Measurements from ENCODE around the gene PLCB1.
"Not testable (repeated sequence)": the region's sequence is repeated elsewhere in the genome, so short reads cannot be mapped to it uniquely, and the experiment has no call there.

PLCB1 gene

DNA sequence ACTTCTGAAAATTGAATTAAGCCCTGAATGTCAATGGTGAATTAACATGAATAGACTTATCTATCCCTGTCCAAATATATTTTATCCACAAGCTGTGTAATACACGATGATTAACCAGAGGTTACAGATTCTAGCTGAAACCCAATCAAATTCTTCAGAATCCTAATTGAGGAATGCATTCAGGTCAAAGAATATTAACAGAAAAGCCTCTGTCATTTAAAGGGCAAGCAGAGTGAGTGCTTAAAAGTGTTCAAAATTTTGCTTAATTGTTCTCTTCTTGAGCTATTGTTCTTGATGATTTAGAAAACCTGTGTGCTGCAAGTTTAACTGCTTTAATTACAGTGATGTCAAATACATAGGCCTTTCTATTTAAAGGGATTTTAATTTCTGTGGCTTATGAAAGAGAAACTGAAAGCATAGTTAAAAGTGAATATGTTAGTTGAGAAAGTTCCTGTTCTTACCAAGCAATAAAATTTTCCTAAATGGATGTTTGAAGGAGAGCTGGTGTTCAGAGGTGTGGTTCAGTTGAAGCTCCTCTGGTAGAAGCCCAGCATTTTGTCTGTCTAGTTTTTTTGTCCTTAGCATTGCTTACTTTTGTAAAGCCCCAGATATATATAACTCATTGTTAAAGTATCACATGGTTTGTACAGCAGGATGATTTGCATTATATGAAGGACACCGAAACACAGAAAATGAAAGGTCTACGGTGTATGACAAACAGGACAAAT is 470.5 kb downstream of the PLCB1 start:
- DNase-seq (ENCODE audit: low spot score) = no peak

DNA sequence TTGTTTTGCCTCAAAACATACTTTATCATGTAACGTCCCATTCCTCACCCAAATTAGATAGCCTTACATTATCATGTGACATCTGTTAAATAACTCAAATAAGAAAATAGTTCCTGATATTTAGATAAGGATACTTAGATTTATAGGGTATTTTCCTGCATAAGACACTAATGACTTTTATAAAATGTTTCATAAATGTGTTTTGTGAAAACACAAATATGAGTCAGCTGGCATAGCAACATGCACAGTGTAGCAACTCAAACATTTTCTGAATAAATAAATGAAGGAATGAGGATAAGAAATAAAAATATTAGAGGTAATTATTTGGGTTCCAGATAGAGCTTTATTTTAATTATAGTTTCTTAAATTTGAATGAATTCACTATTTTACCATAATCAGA is 476.4 kb downstream of the PLCB1 start:
- no peak for DNase-seq (ENCODE audit: low spot score)

DNA sequence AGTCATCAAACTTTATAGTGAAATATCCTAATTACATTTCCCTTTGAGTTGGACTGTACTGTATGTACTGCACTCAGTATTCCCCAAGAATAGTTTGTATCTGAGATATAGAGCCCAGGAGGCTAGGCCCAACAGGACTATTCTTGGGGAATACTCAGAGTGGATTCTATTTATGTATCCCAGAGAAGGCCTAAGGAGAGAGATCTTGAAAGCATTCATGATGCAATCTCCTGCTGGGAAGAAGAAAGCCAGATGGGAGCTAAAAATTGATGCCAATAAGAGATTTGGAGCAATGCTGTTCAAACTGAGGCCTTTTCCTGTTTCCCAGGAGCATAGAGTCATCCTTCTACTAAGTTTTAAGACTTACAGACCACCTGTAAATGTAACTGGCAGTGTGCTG is 484.7 kb downstream of the PLCB1 start:
- no peak for DNase-seq (ENCODE audit: low spot score)

DNA sequence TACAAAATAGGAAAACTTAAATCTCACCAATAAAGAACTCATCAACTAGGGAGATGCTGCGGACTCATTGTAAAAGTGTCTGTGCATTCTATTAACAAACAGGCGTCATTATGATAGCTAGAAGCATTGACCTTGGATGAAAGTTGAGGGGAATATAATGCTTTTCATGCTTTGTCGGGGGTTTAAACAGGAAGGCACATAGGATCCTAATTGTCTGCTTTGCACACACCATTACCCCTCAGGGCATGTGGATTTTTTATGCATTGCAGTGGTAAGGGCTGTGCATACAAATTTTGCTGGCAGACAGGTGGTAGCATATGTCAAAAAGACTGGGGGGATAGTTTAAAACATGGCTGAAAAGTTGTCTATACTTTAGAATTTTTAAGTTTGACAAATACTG is 488.9 kb downstream of the PLCB1 start:
- DNase-seq (ENCODE audit: low spot score) = no peak

DNA sequence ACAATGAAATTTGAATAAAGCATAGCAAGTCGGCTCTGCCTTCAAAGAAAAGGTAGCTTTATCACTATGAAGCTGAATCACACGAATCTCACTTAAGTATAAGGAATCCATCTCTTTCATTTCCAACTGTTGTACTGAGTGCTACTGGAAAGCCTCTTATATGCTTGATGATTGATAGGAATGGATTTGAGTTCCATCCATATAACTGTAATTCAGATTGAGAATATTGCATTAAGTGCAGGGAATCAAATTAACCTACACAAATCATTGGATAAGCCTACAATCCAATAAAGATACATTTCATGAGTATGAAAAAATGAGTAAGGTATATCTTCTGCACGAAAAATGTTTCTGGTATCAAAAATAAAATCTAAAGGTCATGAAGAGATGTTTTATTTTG is 492.0 kb downstream of the PLCB1 start:
- no peak for DNase-seq (ENCODE audit: low spot score)

DNA sequence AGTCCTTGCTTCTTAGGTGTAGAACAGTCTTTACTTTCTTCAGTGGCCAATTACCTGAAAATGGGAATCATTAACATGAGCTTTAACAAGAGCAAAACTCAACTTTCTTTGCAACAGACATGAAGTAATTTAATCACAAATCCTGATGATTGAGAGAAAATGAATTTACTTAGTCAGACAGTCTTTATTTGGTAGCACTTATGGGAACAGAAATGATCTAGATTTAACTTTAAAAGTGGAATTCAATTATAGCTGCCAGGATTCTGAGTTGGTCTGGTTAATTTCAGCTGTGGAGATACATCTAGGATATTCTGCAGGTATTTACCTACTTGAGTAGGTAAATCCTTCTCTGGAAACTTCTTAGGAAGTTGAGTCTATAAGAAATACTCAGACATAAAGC is 492.6 kb downstream of the PLCB1 start:
- no peak for DNase-seq (ENCODE audit: low spot score)

DNA sequence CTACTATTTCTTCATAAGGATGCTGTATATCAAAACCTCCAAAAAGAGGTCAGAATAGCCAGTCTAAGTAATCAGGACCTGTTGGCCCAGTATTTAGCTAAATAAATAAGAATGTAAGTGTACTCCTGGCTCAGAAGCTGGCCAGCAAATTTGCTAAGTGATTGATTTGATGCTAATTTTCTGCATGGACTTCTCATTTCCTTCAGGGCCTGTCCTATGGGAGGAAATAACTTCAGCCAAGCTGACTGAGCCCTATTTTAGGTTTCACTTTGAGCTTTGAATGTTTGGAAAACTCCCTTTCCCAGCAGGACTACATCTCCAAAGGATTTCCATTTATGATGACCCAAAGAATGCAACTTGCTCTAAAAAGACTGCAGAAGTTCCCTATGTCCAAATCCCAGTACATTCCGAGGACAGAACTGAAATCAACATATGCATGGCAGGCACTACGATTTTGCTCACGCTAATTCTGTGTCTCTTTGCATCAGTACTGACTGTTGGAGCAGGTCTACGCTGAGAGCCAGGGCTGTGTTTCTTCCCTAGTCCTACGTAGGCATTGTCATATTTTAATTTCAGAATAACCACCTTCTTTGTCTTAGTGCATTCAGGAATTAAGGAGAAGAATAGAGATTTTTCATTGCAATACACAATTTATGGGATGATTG is 495.4 kb downstream of the PLCB1 start:
- no peak for DNase-seq (ENCODE audit: low spot score)

DNA sequence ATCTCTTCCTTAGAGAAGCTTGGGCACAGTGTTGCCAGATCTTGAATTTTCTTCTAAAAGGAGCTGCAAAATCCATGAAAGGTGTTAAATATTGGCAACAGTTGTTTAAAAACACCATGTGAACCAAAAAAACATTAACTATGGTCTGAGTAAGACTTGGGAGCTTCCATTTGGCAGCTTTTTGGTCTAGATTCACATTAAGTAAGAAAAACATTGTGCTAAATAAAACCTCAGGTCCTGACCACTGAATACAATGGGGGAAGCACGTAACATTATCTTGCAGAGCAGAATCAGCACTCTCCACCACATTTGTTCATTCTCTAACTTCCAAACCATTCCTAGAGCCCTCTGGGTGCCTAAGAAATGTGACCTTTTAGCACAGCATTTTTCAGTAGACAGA is 499.2 kb downstream of the PLCB1 start:
- DNase-seq (ENCODE audit: low spot score) = no peak

DNA sequence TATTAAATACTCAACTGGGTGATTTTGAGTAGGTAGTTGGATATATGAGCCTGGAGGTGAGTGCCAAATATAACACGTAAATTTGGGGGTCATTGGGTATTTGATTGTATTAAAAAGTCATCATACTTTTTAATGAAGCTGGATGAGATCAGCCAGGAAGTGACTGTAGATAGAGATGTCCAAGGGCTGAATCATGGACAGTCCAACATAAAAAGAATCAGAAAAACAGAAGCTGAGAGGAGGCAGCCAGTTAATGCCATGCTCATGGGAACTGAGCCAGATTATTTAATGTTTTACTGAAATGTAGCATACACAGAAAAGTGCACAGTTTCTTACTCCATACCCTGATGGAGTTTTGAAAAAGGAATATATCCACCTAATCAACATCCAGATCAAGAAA is 501.3 kb downstream of the PLCB1 start:
- DNase-seq (ENCODE audit: low spot score) = no peak

DNA sequence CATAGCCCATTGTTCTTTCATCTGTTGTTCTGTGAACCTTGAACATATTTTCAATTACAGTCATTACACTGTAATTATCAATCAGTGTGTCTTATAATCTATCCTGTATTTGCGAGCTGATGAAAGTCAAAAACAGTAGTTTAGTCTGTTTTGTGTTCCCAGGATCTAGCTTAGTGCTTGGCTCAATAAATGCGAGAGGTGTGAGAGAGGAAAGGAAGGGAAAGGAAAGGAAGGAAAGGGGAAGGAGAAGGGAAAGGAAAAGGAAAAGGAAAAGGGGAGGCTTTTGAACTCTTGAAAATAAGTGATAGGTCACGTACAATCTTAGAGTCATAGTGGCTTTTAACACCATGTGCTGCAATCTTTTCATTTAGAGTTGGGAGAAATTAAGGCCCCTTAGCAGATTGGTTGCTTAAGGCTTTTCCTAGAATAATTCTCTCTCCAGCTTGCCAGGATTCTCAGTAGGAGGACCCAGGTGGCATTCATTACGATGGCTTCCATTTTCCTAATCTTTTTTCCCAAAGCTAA is 503.0 kb downstream of the PLCB1 start:
- DNase-seq (ENCODE audit: low spot score) = no peak

DNA sequence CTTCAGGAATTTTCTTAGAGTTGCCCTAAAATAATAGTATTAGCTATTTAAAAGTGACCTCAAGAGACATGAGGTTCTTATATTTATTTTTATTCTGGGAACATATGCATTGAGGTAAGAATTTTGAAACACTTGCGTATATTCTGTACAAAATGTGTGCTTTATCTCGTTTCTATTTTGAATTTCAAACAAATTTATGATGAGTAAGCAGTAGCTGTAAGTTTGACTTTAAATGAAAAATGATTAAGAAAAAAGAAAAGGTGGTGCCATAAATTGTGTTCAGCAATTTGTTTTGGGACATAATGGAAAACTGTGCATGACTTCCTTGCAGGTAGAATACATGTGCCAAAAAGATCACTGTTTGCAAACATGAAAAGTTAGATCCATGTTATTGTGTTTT is 503.8 kb downstream of the PLCB1 start:
- DNase-seq (ENCODE audit: low spot score) = no peak

DNA sequence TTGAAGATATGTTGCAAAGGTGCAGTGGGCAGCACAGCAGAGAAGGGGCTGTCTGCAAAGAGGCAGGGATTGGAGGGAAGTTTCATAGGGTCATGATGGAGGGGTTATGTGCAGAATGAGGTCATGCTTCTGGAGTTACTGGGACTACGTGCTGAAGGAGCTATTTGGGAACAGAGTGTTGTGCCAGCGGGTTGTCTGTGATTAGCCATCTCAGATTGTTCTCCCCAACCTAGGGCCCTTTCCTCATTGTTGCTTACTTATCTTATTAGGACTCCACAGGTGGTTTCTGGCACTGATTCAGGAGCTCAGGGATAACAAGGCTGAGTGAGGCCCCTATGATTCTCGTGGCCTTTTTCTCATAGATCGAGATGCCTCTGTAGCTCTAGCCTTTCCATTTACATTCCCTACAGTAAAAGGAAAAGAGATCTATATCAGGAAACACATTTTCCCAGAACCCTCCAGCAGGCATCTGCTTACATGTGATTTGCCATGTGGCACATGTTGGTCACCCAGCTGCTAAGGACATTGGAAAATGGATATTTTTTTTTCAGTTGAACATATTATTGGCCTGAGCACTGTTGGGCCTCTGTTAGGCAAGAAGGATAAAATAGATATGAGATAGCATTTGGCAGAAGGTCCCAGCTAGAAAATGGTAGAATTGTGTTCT is 507.2 kb downstream of the PLCB1 start:
- no peak for DNase-seq (ENCODE audit: low spot score)

DNA sequence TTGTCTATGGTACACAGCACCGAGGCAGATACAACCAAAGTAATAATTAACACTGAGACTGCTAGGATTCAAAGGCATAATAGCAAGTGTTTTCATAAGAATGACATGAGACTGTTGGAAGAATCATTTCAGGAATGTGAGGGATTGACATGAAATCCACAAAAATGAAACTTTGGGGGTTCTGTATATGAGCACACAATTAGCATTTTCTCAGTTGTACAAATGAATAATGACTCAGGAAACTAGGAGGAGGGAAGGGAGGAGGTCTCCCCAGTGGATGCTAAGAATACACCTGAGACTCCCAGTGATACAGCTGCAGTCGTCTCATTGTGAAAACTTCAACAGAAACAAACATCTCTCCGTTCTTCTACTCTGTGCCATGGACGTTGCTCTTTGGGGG is 508.4 kb downstream of the PLCB1 start:
- DNase-seq (ENCODE audit: low spot score) = no peak

DNA sequence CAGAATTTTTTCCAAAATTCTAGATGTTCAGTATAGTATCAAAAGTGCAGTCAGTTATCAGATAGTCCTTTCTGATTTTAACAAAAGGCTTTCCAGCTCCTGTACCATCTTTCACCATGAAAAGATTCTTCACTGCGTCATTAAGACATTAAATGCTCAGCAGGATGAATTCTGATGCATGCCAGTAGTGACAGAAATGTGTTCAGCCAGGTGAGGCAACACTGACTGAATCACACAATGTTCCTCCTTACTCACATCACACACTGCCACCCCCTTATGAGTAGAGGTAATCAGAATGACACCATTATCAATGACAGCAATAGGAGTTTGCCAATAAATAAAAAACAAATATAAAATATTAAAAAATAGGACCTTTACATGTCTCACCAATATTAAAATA is 510.2 kb downstream of the PLCB1 start:
- no peak for DNase-seq (ENCODE audit: low spot score)

DNA sequence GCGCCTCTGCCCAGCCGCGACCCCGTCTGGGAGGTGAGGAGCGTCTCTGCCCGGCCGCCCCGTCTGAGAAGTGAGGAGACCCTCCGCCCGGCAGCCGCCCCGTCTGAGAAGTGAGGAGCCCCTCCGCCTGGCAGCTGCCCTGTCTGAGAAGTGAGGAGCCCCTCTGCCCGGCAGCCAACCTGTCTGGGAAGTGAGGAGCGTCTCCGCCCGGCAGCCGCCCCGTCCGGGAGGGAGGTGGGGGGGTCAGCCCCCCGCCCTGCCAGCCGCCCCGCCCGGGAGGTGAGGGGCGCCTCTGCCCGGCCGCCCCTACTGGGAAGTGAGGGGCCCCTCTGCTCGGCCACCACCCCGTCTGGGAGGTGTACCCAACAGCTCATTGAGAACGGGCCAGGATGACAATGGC is 512.4 kb downstream of the PLCB1 start:
- DNase-seq (ENCODE audit: low spot score) = not testable (repeated sequence)

DNA sequence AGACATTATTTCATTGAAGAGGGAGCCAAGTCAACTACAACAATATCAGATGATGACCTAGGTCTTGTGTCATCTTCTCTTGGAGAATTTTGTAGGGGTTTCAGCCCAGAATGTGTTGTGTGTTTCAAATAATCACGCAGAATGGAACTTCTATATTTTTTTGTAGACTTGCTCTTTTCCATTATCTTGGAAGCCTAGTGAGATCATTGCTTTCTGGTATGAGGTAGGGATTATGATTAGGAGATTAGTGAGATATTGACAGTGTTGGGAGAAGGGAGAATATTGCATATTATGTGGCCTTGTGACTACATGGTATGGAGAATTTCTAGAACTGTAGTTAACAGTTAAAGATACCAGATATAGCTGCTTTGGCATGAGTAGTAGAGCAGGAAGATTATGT is 513.3 kb downstream of the PLCB1 start:
- DNase-seq (ENCODE audit: low spot score) = no peak

DNA sequence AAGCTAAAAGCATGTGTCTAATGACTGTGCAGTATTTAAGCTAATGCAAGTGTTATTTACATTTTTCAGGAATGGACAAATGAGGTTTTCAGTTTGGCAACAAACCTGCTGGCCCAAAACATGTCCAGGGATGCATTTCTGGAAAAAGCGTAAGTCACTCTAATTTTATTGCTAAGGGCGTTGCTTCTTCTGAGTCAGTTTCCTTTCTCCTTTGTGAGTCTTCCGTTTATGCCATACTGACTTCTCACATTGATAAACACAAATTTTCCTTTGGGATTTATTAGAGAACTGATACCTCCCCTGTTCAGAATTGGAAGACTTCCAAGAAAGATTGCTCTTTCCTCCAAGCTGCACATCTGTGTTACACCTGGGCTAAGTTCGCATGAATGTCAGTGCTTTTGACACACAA is 514.0 kb downstream of the PLCB1 start:
- no peak for DNase-seq (ENCODE audit: low spot score)

DNA sequence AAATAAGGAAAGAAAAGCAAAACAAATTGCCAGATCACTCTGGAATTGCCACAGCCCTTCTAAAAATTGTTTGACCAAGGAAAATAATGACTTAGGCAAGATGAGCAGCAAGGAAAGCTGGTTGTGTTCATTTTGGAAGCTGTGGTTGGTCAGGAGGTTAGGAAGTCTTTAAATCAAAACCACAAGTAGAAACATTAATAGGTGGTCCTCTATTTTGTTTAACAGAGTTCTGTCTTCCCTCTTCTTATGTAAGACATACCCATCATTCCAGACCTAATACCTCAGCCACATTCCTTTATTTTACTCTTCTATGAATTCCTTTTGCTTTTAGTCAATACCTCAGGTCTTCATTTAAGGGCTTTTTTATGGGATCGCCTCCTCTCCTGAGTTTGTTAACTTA is 514.6 kb downstream of the PLCB1 start:
- DNase-seq (ENCODE audit: low spot score) = no peak

DNA sequence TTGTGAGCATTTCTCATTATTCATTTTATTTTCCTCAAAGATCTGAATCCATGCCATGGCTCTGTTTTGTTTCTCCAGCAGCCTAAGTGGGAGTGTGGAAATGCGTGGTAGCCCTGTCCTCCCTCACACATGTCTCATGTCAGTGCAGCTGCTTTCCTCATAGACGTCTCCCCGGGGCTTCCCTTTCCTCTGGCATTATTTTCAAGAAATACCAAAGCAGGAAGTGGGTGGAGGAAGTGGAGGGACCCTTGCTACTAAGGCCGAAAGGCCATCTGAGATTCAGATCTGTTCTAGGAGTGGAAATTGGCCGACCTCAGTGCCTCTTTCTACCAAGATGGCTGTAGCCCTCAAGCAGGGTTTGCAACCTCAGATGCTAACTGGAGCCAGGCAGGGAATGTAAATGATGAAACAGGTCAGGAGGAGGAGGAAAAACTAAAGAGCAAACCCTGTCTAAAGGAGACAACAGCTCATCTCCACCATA is 515.9 kb downstream of the PLCB1 start:
- no peak for DNase-seq (ENCODE audit: low spot score)

DNA sequence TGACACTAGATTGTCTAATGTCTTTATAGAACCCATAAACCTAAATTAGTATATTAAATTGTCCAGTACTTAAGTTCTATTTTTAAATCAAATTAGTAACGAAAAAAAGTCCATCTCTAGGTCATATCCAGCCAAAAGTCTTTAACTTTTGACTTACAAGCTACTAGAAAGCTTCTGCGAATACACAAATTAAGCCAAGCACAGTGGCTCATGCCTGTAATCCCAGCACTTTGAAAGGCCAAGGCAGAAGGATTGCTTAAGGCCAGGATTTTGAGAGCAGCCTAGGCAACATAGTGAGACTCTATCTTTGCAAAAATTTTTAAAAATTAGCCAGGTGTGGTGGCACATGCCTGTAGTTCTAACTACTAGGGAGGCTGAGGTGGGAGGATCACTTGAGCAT is 516.4 kb downstream of the PLCB1 start:
- no peak for DNase-seq (ENCODE audit: low spot score)

DNA sequence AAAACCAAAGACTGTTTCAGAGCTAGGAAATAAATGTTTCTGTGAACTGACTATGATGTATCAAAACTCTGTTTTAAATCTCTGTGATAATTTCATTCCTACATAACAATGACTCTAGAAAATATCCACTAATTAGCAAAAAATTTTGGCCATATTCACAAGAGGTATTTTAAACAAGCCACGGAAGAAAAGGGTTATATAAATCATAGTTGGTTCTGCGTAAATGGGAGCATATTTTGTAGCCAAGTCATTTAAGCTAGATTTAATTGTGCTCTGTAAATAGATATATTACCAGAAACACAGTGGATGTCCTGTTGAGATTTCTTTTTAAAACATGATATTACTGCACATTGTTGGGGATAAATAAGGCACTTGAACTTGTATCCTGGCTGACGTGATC is 520.3 kb downstream of the PLCB1 start:
- DNase-seq (ENCODE audit: low spot score) = no peak

DNA sequence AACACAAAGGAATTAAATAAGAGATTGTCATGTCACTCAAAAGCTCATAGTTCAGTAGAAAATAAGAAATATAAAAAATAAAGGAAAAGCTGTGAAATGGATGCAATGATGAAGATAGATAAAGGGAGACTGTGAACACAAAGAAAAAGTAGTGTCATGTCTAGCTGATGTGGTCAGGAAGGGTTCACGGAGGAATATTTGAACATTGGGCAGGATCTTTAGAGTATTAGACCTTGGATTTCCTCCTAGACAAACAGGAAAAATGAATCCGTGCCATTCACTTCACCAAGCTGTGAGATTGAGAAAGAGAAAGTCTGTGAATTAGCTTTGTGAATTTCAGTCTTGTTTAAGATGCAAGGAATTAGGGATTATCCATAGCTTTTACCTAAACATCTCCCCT is 522.4 kb downstream of the PLCB1 start:
- DNase-seq (ENCODE audit: low spot score) = no peak

DNA sequence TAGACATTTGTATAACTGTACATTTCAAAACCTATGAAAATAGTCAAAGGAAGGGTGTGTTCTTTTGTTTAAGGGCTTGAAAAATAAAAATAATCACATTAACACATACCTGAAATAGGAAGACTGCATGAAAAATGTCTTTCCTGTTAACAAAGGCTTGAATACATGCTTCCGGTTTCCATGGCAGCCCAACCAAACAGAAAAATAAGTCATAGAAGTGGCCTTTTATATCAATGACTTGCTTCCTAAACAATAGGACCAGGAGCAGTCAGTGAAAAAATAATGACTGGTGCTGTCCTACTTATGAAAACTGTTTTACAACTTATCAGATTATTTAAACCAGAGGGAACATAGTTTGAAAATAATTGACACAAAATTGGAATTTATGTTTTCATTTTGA is 524.3 kb downstream of the PLCB1 start:
- no peak for DNase-seq (ENCODE audit: low spot score)

All from CD4-positive, alpha-beta T cell treated with Interleukin-15 for 4 hours (primary cell).